GM12878 (cell line): ENCODE results near the gene STEAP1.
"Not testable (repeated sequence)": the region's sequence is repeated elsewhere in the genome, so short reads cannot be mapped to it uniquely, and the experiment has no call there.

ENCODE experiments used
- ZBTB11 ChIP-seq: fragments of 450-650 bp; formaldehyde crosslinking; IDR thresholded peaks from 2 replicates; pipeline ENCODE4 v1.5.0; 2022; ENCODE audit warnings: mild to moderate bottlenecking, missing genetic modification characterization
- TF ChIP-seq, protein P1 (sequence below), 3 experiments: IDR thresholded peaks in 2 of 3; conservative IDR thresholded peaks in 1 of 3; 2 replicates each; pipeline ENCODE4 v1.5.1; 2011; ENCODE audit warnings: low read depth in 3 of 3, low read length in 3 of 3, mild to moderate bottlenecking in 3 of 3, control low read depth in 2 of 3, moderate library complexity in 2 of 3, inconsistent platforms in 1 of 3, mixed read lengths in 1 of 3; ENCODE audit not compliant: control insufficient read depth in 2 of 3, insufficient read depth in 1 of 3; ENCODE audit errors: extremely low read depth in 1 of 3

- not testable (repeated sequence) for TF ChIP-seq ZBTB11 (CRISPR knock-in tag)
- TF ChIP-seq, protein P1, sequence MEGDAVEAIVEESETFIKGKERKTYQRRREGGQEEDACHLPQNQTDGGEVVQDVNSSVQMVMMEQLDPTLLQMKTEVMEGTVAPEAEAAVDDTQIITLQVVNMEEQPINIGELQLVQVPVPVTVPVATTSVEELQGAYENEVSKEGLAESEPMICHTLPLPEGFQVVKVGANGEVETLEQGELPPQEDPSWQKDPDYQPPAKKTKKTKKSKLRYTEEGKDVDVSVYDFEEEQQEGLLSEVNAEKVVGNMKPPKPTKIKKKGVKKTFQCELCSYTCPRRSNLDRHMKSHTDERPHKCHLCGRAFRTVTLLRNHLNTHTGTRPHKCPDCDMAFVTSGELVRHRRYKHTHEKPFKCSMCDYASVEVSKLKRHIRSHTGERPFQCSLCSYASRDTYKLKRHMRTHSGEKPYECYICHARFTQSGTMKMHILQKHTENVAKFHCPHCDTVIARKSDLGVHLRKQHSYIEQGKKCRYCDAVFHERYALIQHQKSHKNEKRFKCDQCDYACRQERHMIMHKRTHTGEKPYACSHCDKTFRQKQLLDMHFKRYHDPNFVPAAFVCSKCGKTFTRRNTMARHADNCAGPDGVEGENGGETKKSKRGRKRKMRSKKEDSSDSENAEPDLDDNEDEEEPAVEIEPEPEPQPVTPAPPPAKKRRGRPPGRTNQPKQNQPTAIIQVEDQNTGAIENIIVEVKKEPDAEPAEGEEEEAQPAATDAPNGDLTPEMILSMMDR (IDR thresholded peaks at IDR 0.05 in 2 of 3, conservative IDR thresholded peaks at IDR 0.05 in 1 of 3; ENCODE audit: control insufficient read depth in 2 of 3, extremely low read depth in 1 of 3, insufficient read depth in 1 of 3, low read depth in 3 of 3, low read length in 3 of 3), result peak in 2 of 3 experiments; percentile 29 to 34; a peak in 3 of 6 replicates
Measured at GRCh38 chr7:90149428-90149827, 4.8 kb upstream of the STEAP1 start.
